ENCODE data around the gene KHDC1.

- TF ChIP-seq CTCF (conservative IDR thresholded peaks at IDR 0.05) (no peak), EZH2 (IDR thresholded peaks at IDR 0.05; ENCODE audit: low read depth) (no peak)
Measured at GRCh38 chr6:73194744-73195143, 68.3 kb downstream of the KHDC1 start.
